Upper lobe of left lung (tissue), 4 donors: ENCODE measurements around the gene ITPRIPL2.

Source experiments
- CTCF ChIP-seq, 6 experiments: fragments of 450-650 bp in 4 of 6; fragments of 200-600 bp in 2 of 6; sonication (generic) in 2 of 6; IDR thresholded peaks; one replicate each; pipeline ENCODE4 v1.5.1; 2016 to 2019; ENCODE audit warnings: antibody characterized with exemption in 6 of 6
- EP300 ChIP-seq, 4 donors: sonication (generic); formaldehyde crosslinking; IDR thresholded peaks; one replicate each; pipeline ENCODE4 v1.5.1; 2017; ENCODE audit warnings: antibody characterized with exemption in 4 of 4, control low read depth in 2 of 4
- POLR2A ChIP-seq, 4 donors: fragments of 450-650 bp; IDR thresholded peaks; one replicate each; pipeline ENCODE4 v1.5.1; 2016 to 2017; ENCODE audit warnings: antibody characterized with exemption in 4 of 4, mild to moderate bottlenecking in 2 of 4
- POLR2AphosphoS5 ChIP-seq, 2 donors: sonication (generic); formaldehyde crosslinking; IDR thresholded peaks; one replicate each; pipeline ENCODE4 v1.5.1; 2017; ENCODE audit warnings: antibody characterized with exemption in 2 of 2

- TF ChIP-seq CTCF (IDR thresholded peaks at IDR 0.05) (no peak), EP300 (IDR thresholded peaks at IDR 0.05) (no peak), POLR2A (IDR thresholded peaks at IDR 0.05) (no peak), POLR2AphosphoS5 (IDR thresholded peaks at IDR 0.05) (no peak)
Observed at GRCh38 chr16:19098173-19098572, 15.6 kb upstream of the ITPRIPL2 start.
